HUES64 (cell line): ENCODE results near the gene IQCH.
"Not testable (repeated sequence)": the region's sequence is repeated elsewhere in the genome, so short reads cannot be mapped to it uniquely, and the experiment has no call there.

Source experiments
- H3K27ac ChIP-seq: 2 replicates; pipeline ENCODE4 v1.7.0; 2013; ENCODE audit warnings: low read depth, low read length, inconsistent platforms
- H3K27me3 ChIP-seq: 2 replicates; pipeline ENCODE4 v1.6.1; 2013; ENCODE audit warnings: mild to moderate bottlenecking, low read length; ENCODE audit not compliant: insufficient read depth
- H3K36me3 ChIP-seq: 2 replicates; pipeline ENCODE4 v1.6.1; 2013; ENCODE audit warnings: mild to moderate bottlenecking, low read length; ENCODE audit not compliant: insufficient read depth
- H3K4me1 ChIP-seq: 2 replicates; pipeline ENCODE4 v1.6.1; 2013; ENCODE audit warnings: mild to moderate bottlenecking, low read length, moderate library complexity; ENCODE audit not compliant: insufficient read depth
- H3K4me3 ChIP-seq: 2 replicates; pipeline ENCODE4 v1.5.1; 2013; ENCODE audit warnings: mild to moderate bottlenecking, low read length, moderate library complexity
- H3K9ac ChIP-seq: 2 replicates; pipeline ENCODE4 v1.6.1; 2013; ENCODE audit warnings: mild to moderate bottlenecking, low read depth, low read length
- H3K9me3 ChIP-seq: 2 replicates; pipeline ENCODE4 v1.6.1; 2013; ENCODE audit warnings: low read depth, low read length; ENCODE audit not compliant: insufficient read depth
- WGBS: fragments of 150-250, 120-280 bp; methylation state at CpG from one replicate; pipeline ENCODE4 v1.1.7; 2013; ENCODE audit warnings: missing lambda C conversion rate; 5-methylcytosine and 5-hydroxymethylcytosine counted together

The IQCH gene

GRCh38 chr15:67225336-67225735, 29.2 kb upstream of the IQCH start:
- peaks cover 19% of the 10 kb centered on the region for H3K36me3 ChIP-seq
- H3K9me3 ChIP-seq: no peaks in the 10 kb centered on the region
- H3K27me3 ChIP-seq: no peaks in the 10 kb centered on the region
- no peak overlapping the region for H3K4me3 ChIP-seq
- WGBS: no CpG with 5 or more reads among the region's 2 CpGs
- no peak overlapping the region for H3K27ac ChIP-seq
- no peaks in the 10 kb centered on the region for H3K4me1 ChIP-seq
- no peak overlapping the region for H3K9ac ChIP-seq

GRCh38 chr15:67227431-67227830, 27.2 kb upstream of the IQCH start:
- WGBS: 75% methylated on average over 1 of the region's 1 CpG
- peaks cover 33% of the 10 kb centered on the region for H3K36me3 ChIP-seq
- H3K4me3 ChIP-seq: no peak overlapping the region
- H3K4me1 ChIP-seq: no peaks in the 10 kb centered on the region
- no peaks in the 10 kb centered on the region for H3K9me3 ChIP-seq
- no peak overlapping the region for H3K27ac ChIP-seq
- H3K27me3 ChIP-seq: no peaks in the 10 kb centered on the region
- no peak overlapping the region for H3K9ac ChIP-seq

- H3K27me3 ChIP-seq: no peaks in the 10 kb centered on the region
- peaks cover 37% of the 10 kb centered on the region for H3K36me3 ChIP-seq
- no peaks in the 10 kb centered on the region for H3K4me1 ChIP-seq
- WGBS: 100% methylated on average over 1 of the region's 1 CpG
- H3K9me3 ChIP-seq: no peaks in the 10 kb centered on the region
- H3K4me3 ChIP-seq: no peak overlapping the region
- no peak overlapping the region for H3K9ac ChIP-seq
- H3K27ac ChIP-seq: no peak overlapping the region
Measured at GRCh38 chr15:67227846-67228245, 26.7 kb upstream of the IQCH start.

GRCh38 chr15:67228286-67228685, 26.3 kb upstream of the IQCH start:
- no peaks in the 10 kb centered on the region for H3K9me3 ChIP-seq
- no peak overlapping the region for H3K27ac ChIP-seq
- 100% methylated on average over 1 of the region's 1 CpG for WGBS
- H3K36me3 ChIP-seq: peaks cover 41% of the 10 kb centered on the region
- no peak overlapping the region for H3K9ac ChIP-seq
- no peaks in the 10 kb centered on the region for H3K4me1 ChIP-seq
- H3K27me3 ChIP-seq: no peaks in the 10 kb centered on the region
- H3K4me3 ChIP-seq: no peak overlapping the region

GRCh38 chr15:67230504-67230903, 24.1 kb upstream of the IQCH start:
- Histone ChIP-seq H3K36me3 (peaks cover 53% of the 10 kb centered on the region), H3K27me3 (no peaks in the 10 kb centered on the region), H3K9me3 (no peaks in the 10 kb centered on the region), H3K9ac (no peak overlapping the region), H3K4me1 (no peaks in the 10 kb centered on the region), H3K4me3 (no peak overlapping the region), H3K27ac (no peak overlapping the region)
- WGBS: 95% methylated on average over 2 of the region's 2 CpGs

- Histone ChIP-seq H3K27ac (no peak overlapping the region), H3K27me3 (no peaks in the 10 kb centered on the region), H3K4me3 (no peak overlapping the region), H3K4me1 (no peaks in the 10 kb centered on the region), H3K9ac (no peak overlapping the region), H3K9me3 (no peaks in the 10 kb centered on the region), H3K36me3 (peaks cover 51% of the 10 kb centered on the region)
- 90% methylated on average over 2 of the region's 3 CpGs for WGBS
Measured at GRCh38 chr15:67232591-67232990, 22.0 kb upstream of the IQCH start.

GRCh38 chr15:67240235-67241131, 14.1 kb upstream of the IQCH start:
- H3K36me3 ChIP-seq: peaks cover 3% of the 10 kb centered on the region; the same call in 1 of the 2 replicates
- H3K27me3 ChIP-seq: no peaks in the 10 kb centered on the region
- no peaks in the 10 kb centered on the region for H3K9me3 ChIP-seq
- H3K9ac ChIP-seq: no peak overlapping the region
- H3K27ac ChIP-seq: no peak overlapping the region
- no peak overlapping the region for H3K4me3 ChIP-seq
- 79% methylated on average over 3 of the region's 3 CpGs for WGBS
- H3K4me1 ChIP-seq: peaks cover 14% of the 10 kb centered on the region

GRCh38 chr15:67241132-67241855, 13.3 kb upstream of the IQCH start:
- no peak overlapping the region for H3K27ac ChIP-seq
- H3K4me1 ChIP-seq: peaks cover 14% of the 10 kb centered on the region
- no peak overlapping the region for H3K9ac ChIP-seq
- WGBS: 67% methylated on average over 4 of the region's 4 CpGs
- no peaks in the 10 kb centered on the region for H3K9me3 ChIP-seq
- H3K27me3 ChIP-seq: no peaks in the 10 kb centered on the region
- no peak overlapping the region for H3K4me3 ChIP-seq
- H3K36me3 ChIP-seq: 0 out of 2 replicates have a peak, but pooled peaks cover under 1% of the 10 kb centered on the region

GRCh38 chr15:67242708-67243111, 11.9 kb upstream of the IQCH start:
- no peaks in the 10 kb centered on the region for H3K27me3 ChIP-seq
- 83% methylated on average over 3 of the region's 3 CpGs for WGBS
- no peak overlapping the region for H3K27ac ChIP-seq
- H3K4me3 ChIP-seq: no peak overlapping the region
- peaks cover 14% of the 10 kb centered on the region for H3K4me1 ChIP-seq
- no peak overlapping the region for H3K9ac ChIP-seq
- H3K36me3 ChIP-seq: no peaks in the 10 kb centered on the region
- no peaks in the 10 kb centered on the region for H3K9me3 ChIP-seq

- Histone ChIP-seq H3K36me3 (no peaks in the 10 kb centered on the region), H3K27ac (no peak overlapping the region), H3K9ac (no peak overlapping the region), H3K4me3 (no peak overlapping the region), H3K9me3 (no peaks in the 10 kb centered on the region), H3K4me1 (peaks cover 14% of the 10 kb centered on the region), H3K27me3 (no peaks in the 10 kb centered on the region)
- WGBS: 90% methylated on average over 2 of the region's 3 CpGs
Measured at GRCh38 chr15:67244971-67245478, 9.6 kb upstream of the IQCH start.

- not testable (repeated sequence) for H3K36me3 ChIP-seq, H3K27ac ChIP-seq, H3K4me1 ChIP-seq, H3K27me3 ChIP-seq, H3K9ac ChIP-seq, H3K9me3 ChIP-seq, H3K4me3 ChIP-seq
- WGBS: 92% methylated on average over 5 of the region's 5 CpGs
Measured at GRCh38 chr15:67246606-67247005, 8.0 kb upstream of the IQCH start.
